NCI-H446 (cell line): ENCODE results near the gene FCRL1.

ENCODE experiments used
- DNase-seq, 2 experiments: peaks; one replicate each; lab custom pipeline; 2025; lab: John Stamatoyannopoulos, UW

The FCRL1 gene

GRCh38 chr1:157803851-157804250 lies 16.1 kb downstream of the FCRL1 start:
- no peak for DNase-seq

- no peak for DNase-seq
These were observed 19.9 kb downstream of the FCRL1 start for GRCh38 chr1:157799996-157800395.

- DNase-seq: no peak
These were observed 21.7 kb downstream of the FCRL1 start for GRCh38 chr1:157798211-157798610.

GRCh38 chr1:157785248-157785647 lies 34.7 kb downstream of the FCRL1 start:
- DNase-seq: no peak

GRCh38 chr1:157784801-157785200 lies 35.1 kb downstream of the FCRL1 start:
- DNase-seq: no peak

- no peak for DNase-seq
These were observed 37.0 kb downstream of the FCRL1 start for GRCh38 chr1:157782931-157783330.

- DNase-seq: no peak
These were observed 38.9 kb downstream of the FCRL1 start for GRCh38 chr1:157781048-157781447.

GRCh38 chr1:157776971-157777391 lies 42.9 kb downstream of the FCRL1 start, which contains the start of gene FCRL2:
Gene FCRL2 (minus strand): TSS chr1:157777132. CDS start chr1:157777073, 59 bp downstream.
- DNase-seq: no peak

GRCh38 chr1:157775101-157775870 lies 44.6 kb downstream of the FCRL1 start:
- no peak for DNase-seq

- DNase-seq: no peak
These were observed 45.5 kb downstream of the FCRL1 start for GRCh38 chr1:157774412-157774811.

- no peak for DNase-seq
These were observed 46.2 kb downstream of the FCRL1 start for GRCh38 chr1:157773493-157774350.

GRCh38 chr1:157771661-157772425 lies 48.1 kb downstream of the FCRL1 start:
- DNase-seq: no peak

GRCh38 chr1:157770442-157771043 lies 49.4 kb downstream of the FCRL1 start:
- DNase-seq: no peak

GRCh38 chr1:157766792-157767191 lies 53.1 kb downstream of the FCRL1 start:
- DNase-seq: no peak

GRCh38 chr1:157758018-157758417 lies 61.9 kb downstream of the FCRL1 start:
- DNase-seq: no peak

GRCh38 chr1:157753611-157754010 lies 66.3 kb downstream of the FCRL1 start:
- no peak for DNase-seq

GRCh38 chr1:157751283-157751682 lies 68.6 kb downstream of the FCRL1 start:
- no peak for DNase-seq

GRCh38 chr1:157748262-157748817 lies 71.6 kb downstream of the FCRL1 start:
- no peak for DNase-seq
